ENCODE results near the gene RAG1.
A peak's percentile ranks its signal among the peaks of the same experiment; 100 is the strongest.

The RAG1 gene

DNA sequence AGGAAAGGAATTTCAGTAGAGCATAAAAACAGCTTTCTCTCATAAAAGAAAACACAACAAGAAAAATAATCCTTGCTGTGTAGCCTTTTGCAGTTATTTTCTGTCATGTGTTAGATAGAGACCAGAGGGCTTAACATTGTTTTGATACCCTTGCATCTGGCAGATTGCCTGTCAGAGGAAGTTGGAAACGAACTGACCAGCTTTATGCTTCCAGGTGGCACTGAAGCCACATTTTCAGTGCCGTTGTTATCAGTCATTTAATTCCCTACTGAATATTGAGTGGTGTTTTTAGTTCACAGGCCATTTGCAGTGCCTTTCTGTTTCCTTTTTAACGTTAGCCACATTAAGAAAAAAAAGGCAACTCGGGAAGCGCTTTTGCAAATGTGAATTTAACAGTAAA is 51.7 kb downstream of the RAG1 start:
- H3K4me3 ChIP-seq (ENCODE audit: low read length), result no peak overlapping the region
- no peaks in the 10 kb centered on the region for H3K36me3 ChIP-seq (ENCODE audit: control insufficient read depth, low read length)
- no peak overlapping the region for H3K4me2 ChIP-seq (ENCODE audit: low read length)

DNA sequence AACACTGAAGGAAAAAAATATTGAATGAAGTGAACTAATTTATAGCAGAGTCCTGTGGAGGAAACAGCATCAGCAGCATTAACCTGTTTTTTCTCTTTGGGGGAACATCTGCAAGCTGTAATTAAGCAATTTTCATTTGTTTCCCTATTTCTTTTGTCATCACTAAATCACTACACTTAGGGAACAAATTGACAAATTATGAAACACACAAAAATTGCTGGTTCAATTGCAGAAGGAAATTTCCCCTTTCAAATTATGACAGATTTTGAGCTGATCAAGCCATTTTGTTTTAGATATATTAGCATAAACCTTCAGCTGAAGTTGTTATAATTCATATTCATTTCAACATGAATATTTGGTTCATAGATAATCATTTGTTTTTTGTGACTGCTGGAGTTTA is 52.4 kb downstream of the RAG1 start:
- no peaks in the 10 kb centered on the region for H3K9me3 ChIP-seq (ENCODE audit: control insufficient read depth, insufficient read depth, low read length)
- H3K4me3 ChIP-seq (ENCODE audit: low read length), result no peak overlapping the region
- TF ChIP-seq CTCF (IDR thresholded peaks at IDR 0.05; ENCODE audit: low read depth, low read length, poor library complexity, severe bottlenecking) (no peak), EZH2phosphoT487 (IDR thresholded peaks at IDR 0.05; ENCODE audit: borderline replicate concordance, low read length) (no peak)
- H3K4me2 ChIP-seq (ENCODE audit: low read length), result no peak overlapping the region
- no peaks in the 10 kb centered on the region for H3K9me2 ChIP-seq (replicated peaks; ENCODE audit: control insufficient read depth, low read length)
- no peaks in the 10 kb centered on the region for H3K4me1 ChIP-seq (ENCODE audit: control insufficient read depth, low read length)
- H4K20me1 ChIP-seq (ENCODE audit: control insufficient read depth, insufficient read depth, low read depth, low read length), result no peaks in the 10 kb centered on the region
- H3K27ac ChIP-seq (ENCODE audit: low read depth, low read length), result no peak overlapping the region
- H3K27me3 ChIP-seq (ENCODE audit: control insufficient read depth, low read length), result peaks cover 9% of the 10 kb centered on the region
- H3K79me2 ChIP-seq (ENCODE audit: control insufficient read depth, low read length), result no peaks in the 10 kb centered on the region
- H3F3A ChIP-seq (ENCODE audit: control insufficient read depth, insufficient read depth), result no peaks in the 10 kb centered on the region
- no peaks in the 10 kb centered on the region for H3K36me3 ChIP-seq (ENCODE audit: control insufficient read depth, low read length)

More for the DNA sequence above, 51.7 kb downstream of the RAG1 start:
- Histone ChIP-seq H3F3A (ENCODE audit: control insufficient read depth, insufficient read depth) (no peaks in the 10 kb centered on the region), H3K4me1 (ENCODE audit: control insufficient read depth, low read length) (no peaks in the 10 kb centered on the region), H3K9me2 (replicated peaks; ENCODE audit: control insufficient read depth, low read length) (no peaks in the 10 kb centered on the region), H3K27ac (ENCODE audit: low read depth, low read length) (no peak overlapping the region), H4K20me1 (ENCODE audit: control insufficient read depth, insufficient read depth, low read depth, low read length) (no peaks in the 10 kb centered on the region), H3K79me2 (ENCODE audit: control insufficient read depth, low read length) (no peaks in the 10 kb centered on the region), H3K27me3 (ENCODE audit: control insufficient read depth, low read length) (peaks cover 9% of the 10 kb centered on the region), H3K9me3 (ENCODE audit: control insufficient read depth, insufficient read depth, low read length) (no peaks in the 10 kb centered on the region)
- TF ChIP-seq EZH2phosphoT487 (IDR thresholded peaks at IDR 0.05; ENCODE audit: borderline replicate concordance, low read length), result no peak
- TF ChIP-seq CTCF (IDR thresholded peaks at IDR 0.05; ENCODE audit: low read depth, low read length, poor library complexity, severe bottlenecking), result no peak

DNA sequence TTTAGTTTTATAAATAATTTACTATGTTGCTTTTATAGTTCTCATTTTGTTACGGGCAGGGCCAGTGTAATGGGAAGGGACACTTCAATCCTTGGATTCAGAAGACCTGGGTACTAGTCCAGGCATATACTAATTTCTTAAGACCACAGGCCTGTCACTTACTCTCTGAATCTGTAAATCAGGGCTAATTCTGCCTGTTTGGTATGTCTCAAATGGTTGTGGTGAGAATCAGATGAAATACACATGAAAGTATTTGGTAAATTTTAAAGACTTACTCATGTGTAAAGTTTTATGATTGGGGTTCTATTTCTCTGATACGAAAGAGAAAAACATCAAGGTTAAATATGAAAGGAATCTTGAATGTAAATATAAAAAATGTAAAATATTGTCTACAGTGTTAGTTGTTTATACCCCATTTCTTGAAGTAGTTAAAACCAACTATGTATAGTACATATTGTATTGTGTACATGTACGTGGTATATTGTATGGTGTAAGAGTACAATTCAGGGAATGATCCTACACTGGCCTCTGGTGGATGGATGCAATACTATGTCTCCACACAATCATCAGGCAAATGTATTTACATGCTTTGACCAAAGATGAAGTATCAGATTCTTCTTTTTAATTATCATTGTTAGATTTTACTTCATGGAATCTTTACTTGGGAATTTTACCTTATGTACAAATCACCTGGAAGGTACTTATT is 54.8 kb downstream of the RAG1 start:
- no peak overlapping the region for H3K27ac ChIP-seq (ENCODE audit: low read depth, low read length)

More for the DNA sequence above, 54.8 kb downstream of the RAG1 start:
- Histone ChIP-seq H3K36me3 (ENCODE audit: control insufficient read depth, low read length) (no peaks in the 10 kb centered on the region), H3F3A (ENCODE audit: control insufficient read depth, insufficient read depth) (no peaks in the 10 kb centered on the region), H3K9me3 (ENCODE audit: control insufficient read depth, insufficient read depth, low read length) (no peaks in the 10 kb centered on the region), H3K9me2 (replicated peaks; ENCODE audit: control insufficient read depth, low read length) (no peaks in the 10 kb centered on the region), H4K20me1 (ENCODE audit: control insufficient read depth, insufficient read depth, low read depth, low read length) (no peaks in the 10 kb centered on the region), H3K27me3 (ENCODE audit: control insufficient read depth, low read length) (peaks cover 9% of the 10 kb centered on the region), H3K79me2 (ENCODE audit: control insufficient read depth, low read length) (no peaks in the 10 kb centered on the region), H3K4me3 (ENCODE audit: low read length) (no peak overlapping the region), H3K4me2 (ENCODE audit: low read length) (no peak overlapping the region), H3K4me1 (ENCODE audit: control insufficient read depth, low read length) (no peaks in the 10 kb centered on the region)
- TF ChIP-seq CTCF (IDR thresholded peaks at IDR 0.05; ENCODE audit: low read depth, low read length, poor library complexity, severe bottlenecking) (peak; percentile 12), EZH2phosphoT487 (IDR thresholded peaks at IDR 0.05; ENCODE audit: borderline replicate concordance, low read length) (no peak)
